K562 (cell line): ENCODE data around the gene COG7. TPM values are rescaled to one million over a fixed set of nuclear protein-coding genes. Genes with fewer than 3 reads are reported as not detected.

Experiments used
- polyA plus RNA-seq, 8 experiments: library from polyadenylated mRNA; depleted of rRNA in 4 of 8; stranded (reverse) in 5 of 8; unstranded in 3 of 8; fragments of >200 nt; fragmentation: Nextera tagmentation in 2 of 8; fragmentation: Illumina TruSeq in 1 of 8; extraction: Ambion mirVana in 2 of 8; extraction: Trizol in 1 of 8; gene quantifications; 2 replicates each; pipeline versions ENCODE4 v1.2.1 to v1.2.3, GENCODE V29; 2011 to 2014; ENCODE audit warnings: inconsistent platforms in 1 of 8, missing spikeins in 1 of 8
- small RNA-seq: library from RNA; depleted of rRNA; stranded (forward); fragments of <200 nt; gene quantifications from one replicate; pipeline ENCODE3, GENCODE V24; 2014
- total RNA-seq, 7 experiments: library from RNA; depleted of rRNA in 6 of 7; stranded (reverse); fragments of >200 nt in 6 of 7; fragmentation: Illumina TruSeq in 2 of 7; extraction: Trizol in 2 of 7; gene quantifications; 2 replicates each; pipeline versions ENCODE4 v1.2.1 to v1.2.3, GENCODE V29; 2011 to 2021; ENCODE audit warnings: low replicate concordance in 1 of 7

Gene COG7
- total and polyA plus RNA-seq, 9 of the 15 experiments (the other 6 are each of a cell fraction or from before 2014, with no cell fraction given): 3.8 to 17.6 (median 13.4) TPM

Small RNA genes lying within 50 kb of the gene (small RNA-seq; reads per million reads assigned to genes)
- not detected for gene RF00072

Other genes with a start within 250 kb of the COG7 start
Only the 7 nearest of the 8 such genes appear.
- not detected in 2 replicates for gene SCNN1B, start 150.9 kb downstream of the COG7 start, total RNA-seq (2014; rRNA removed)
- gene SCNN1B, start 150.9 kb downstream of the COG7 start, total RNA-seq (2014; rRNA removed; fragmentation: Illumina TruSeq; extraction: Trizol): not detected in 2 replicates
- not detected in 2 replicates for gene SCNN1B, start 150.9 kb downstream of the COG7 start, total RNA-seq (2015; rRNA removed; fragmentation: Illumina TruSeq; extraction: Trizol)
- gene SCNN1B, start 150.9 kb downstream of the COG7 start, total RNA-seq (2021): not detected in 2 replicates
- not detected in 2 replicates for gene SCNN1B, start 150.9 kb downstream of the COG7 start, polyA plus RNA-seq (2011; rRNA removed)
- gene SCNN1B, start 150.9 kb downstream of the COG7 start, polyA plus RNA-seq (2014; fragmentation: Illumina TruSeq; extraction: Trizol): not detected in 2 replicates
- not detected for gene SCNN1B, start 150.9 kb downstream of the COG7 start, polyA plus RNA-seq (2014; fragmentation: Nextera tagmentation; extraction: Ambion mirVana)
- not detected in 2 replicates for gene SCNN1B, start 150.9 kb downstream of the COG7 start, polyA plus RNA-seq (2014; rRNA removed)
- 53.3 and 66.3 TPM in 2 replicates for gene GGA2, start 57.3 kb upstream of the COG7 start, total RNA-seq (2014; rRNA removed)
- 64.5 and 78.7 TPM in 2 replicates for gene GGA2, start 57.3 kb upstream of the COG7 start, total RNA-seq (2014; rRNA removed; fragmentation: Illumina TruSeq; extraction: Trizol)
- 53.6 and 63.0 TPM in 2 replicates for gene GGA2, start 57.3 kb upstream of the COG7 start, total RNA-seq (2015; rRNA removed; fragmentation: Illumina TruSeq; extraction: Trizol)
- 88.9 and 93.1 TPM in 2 replicates for gene GGA2, start 57.3 kb upstream of the COG7 start, total RNA-seq (2021)
- gene GGA2, start 57.3 kb upstream of the COG7 start, polyA plus RNA-seq (2011; rRNA removed): 97.5 and 110 TPM in 2 replicates
- 99.9 and 133 TPM in 2 replicates for gene GGA2, start 57.3 kb upstream of the COG7 start, polyA plus RNA-seq (2014; fragmentation: Illumina TruSeq; extraction: Trizol)
- gene GGA2, start 57.3 kb upstream of the COG7 start, polyA plus RNA-seq (2014; fragmentation: Nextera tagmentation; extraction: Ambion mirVana): 10 to 100 TPM; 11.9 to 15.7 TPM
- 74.6 and 78.4 TPM in 2 replicates for gene GGA2, start 57.3 kb upstream of the COG7 start, polyA plus RNA-seq (2014; rRNA removed)
- 31.3 and 40.7 TPM in 2 replicates for gene EARS2, start 104.2 kb upstream of the COG7 start, total RNA-seq (2014; rRNA removed)
- gene EARS2, start 104.2 kb upstream of the COG7 start, total RNA-seq (2014; rRNA removed; fragmentation: Illumina TruSeq; extraction: Trizol): 38.2 and 42.1 TPM in 2 replicates
- 39.9 and 41.7 TPM in 2 replicates for gene EARS2, start 104.2 kb upstream of the COG7 start, total RNA-seq (2015; rRNA removed; fragmentation: Illumina TruSeq; extraction: Trizol)
- gene EARS2, start 104.2 kb upstream of the COG7 start, total RNA-seq (2021): 35.7 and 35.9 TPM in 2 replicates
- gene EARS2, start 104.2 kb upstream of the COG7 start, polyA plus RNA-seq (2011; rRNA removed): 57.4 and 63.3 TPM in 2 replicates
- gene EARS2, start 104.2 kb upstream of the COG7 start, polyA plus RNA-seq (2014; fragmentation: Illumina TruSeq; extraction: Trizol): 46.6 and 58.6 TPM in 2 replicates
- 10 to 100 TPM; 17.6 to 20.4 TPM for gene EARS2, start 104.2 kb upstream of the COG7 start, polyA plus RNA-seq (2014; fragmentation: Nextera tagmentation; extraction: Ambion mirVana)
- gene EARS2, start 104.2 kb upstream of the COG7 start, polyA plus RNA-seq (2014; rRNA removed): 36.3 and 43.2 TPM in 2 replicates
- 66.2 and 91.7 TPM in 2 replicates for gene UBFD1, start 104.5 kb upstream of the COG7 start, total RNA-seq (2014; rRNA removed)
- 31.0 and 34.6 TPM in 2 replicates for gene UBFD1, start 104.5 kb upstream of the COG7 start, total RNA-seq (2014; rRNA removed; fragmentation: Illumina TruSeq; extraction: Trizol)
- gene UBFD1, start 104.5 kb upstream of the COG7 start, total RNA-seq (2015; rRNA removed; fragmentation: Illumina TruSeq; extraction: Trizol): 25.5 and 26.3 TPM in 2 replicates
- 65.6 and 68.1 TPM in 2 replicates for gene UBFD1, start 104.5 kb upstream of the COG7 start, total RNA-seq (2021)
- gene UBFD1, start 104.5 kb upstream of the COG7 start, polyA plus RNA-seq (2011; rRNA removed): 51.3 and 53.2 TPM in 2 replicates
- gene UBFD1, start 104.5 kb upstream of the COG7 start, polyA plus RNA-seq (2014; fragmentation: Illumina TruSeq; extraction: Trizol): 29.0 and 34.0 TPM in 2 replicates
- gene UBFD1, start 104.5 kb upstream of the COG7 start, polyA plus RNA-seq (2014; fragmentation: Nextera tagmentation; extraction: Ambion mirVana): 10 to 100 TPM; 10.7 to 11.0 TPM
- 47.9 and 58.8 TPM in 2 replicates for gene UBFD1, start 104.5 kb upstream of the COG7 start, polyA plus RNA-seq (2014; rRNA removed)
- 355 and 382 TPM in 2 replicates for gene NDUFAB1, start 143.1 kb upstream of the COG7 start, total RNA-seq (2014; rRNA removed)
- 234 and 245 TPM in 2 replicates for gene NDUFAB1, start 143.1 kb upstream of the COG7 start, total RNA-seq (2014; rRNA removed; fragmentation: Illumina TruSeq; extraction: Trizol)
- gene NDUFAB1, start 143.1 kb upstream of the COG7 start, total RNA-seq (2015; rRNA removed; fragmentation: Illumina TruSeq; extraction: Trizol): 215 and 235 TPM in 2 replicates
- 238 and 260 TPM in 2 replicates for gene NDUFAB1, start 143.1 kb upstream of the COG7 start, total RNA-seq (2021)
- gene NDUFAB1, start 143.1 kb upstream of the COG7 start, polyA plus RNA-seq (2011; rRNA removed): 246 and 317 TPM in 2 replicates
- gene NDUFAB1, start 143.1 kb upstream of the COG7 start, polyA plus RNA-seq (2014; fragmentation: Illumina TruSeq; extraction: Trizol): 143 and 182 TPM in 2 replicates
- 100 to 1,000 TPM; 123 to 240 TPM for gene NDUFAB1, start 143.1 kb upstream of the COG7 start, polyA plus RNA-seq (2014; fragmentation: Nextera tagmentation; extraction: Ambion mirVana)
- gene NDUFAB1, start 143.1 kb upstream of the COG7 start, polyA plus RNA-seq (2014; rRNA removed): 481 and 558 TPM in 2 replicates
- 11.5 and 14.0 TPM in 2 replicates for gene PALB2, start 188.1 kb upstream of the COG7 start, total RNA-seq (2014; rRNA removed)
- gene PALB2, start 188.1 kb upstream of the COG7 start, total RNA-seq (2014; rRNA removed; fragmentation: Illumina TruSeq; extraction: Trizol): 22.5 and 26.7 TPM in 2 replicates
- 22.2 and 25.8 TPM in 2 replicates for gene PALB2, start 188.1 kb upstream of the COG7 start, total RNA-seq (2015; rRNA removed; fragmentation: Illumina TruSeq; extraction: Trizol)
- gene PALB2, start 188.1 kb upstream of the COG7 start, total RNA-seq (2021): 16.5 and 17.9 TPM in 2 replicates
- 12.5 and 14.9 TPM in 2 replicates for gene PALB2, start 188.1 kb upstream of the COG7 start, polyA plus RNA-seq (2011; rRNA removed)
- 15.0 and 19.1 TPM in 2 replicates for gene PALB2, start 188.1 kb upstream of the COG7 start, polyA plus RNA-seq (2014; fragmentation: Illumina TruSeq; extraction: Trizol)
- 10 to 100 TPM in 1 of 2 experiments, 1 to 10 TPM in 1; 7.0 to 10.3 TPM for gene PALB2, start 188.1 kb upstream of the COG7 start, polyA plus RNA-seq (2014; fragmentation: Nextera tagmentation; extraction: Ambion mirVana)
- gene PALB2, start 188.1 kb upstream of the COG7 start, polyA plus RNA-seq (2014; rRNA removed): 15.2 and 16.7 TPM in 2 replicates
- 35.2 and 35.8 TPM in 2 replicates for gene DCTN5, start 188.3 kb upstream of the COG7 start, total RNA-seq (2014; rRNA removed)
- gene DCTN5, start 188.3 kb upstream of the COG7 start, total RNA-seq (2014; rRNA removed; fragmentation: Illumina TruSeq; extraction: Trizol): 75.9 and 84.3 TPM in 2 replicates
- 60.7 and 65.6 TPM in 2 replicates for gene DCTN5, start 188.3 kb upstream of the COG7 start, total RNA-seq (2015; rRNA removed; fragmentation: Illumina TruSeq; extraction: Trizol)
- 78.2 and 81.1 TPM in 2 replicates for gene DCTN5, start 188.3 kb upstream of the COG7 start, total RNA-seq (2021)
- gene DCTN5, start 188.3 kb upstream of the COG7 start, polyA plus RNA-seq (2011; rRNA removed): 109 and 149 TPM in 2 replicates
- 88.7 and 97.0 TPM in 2 replicates for gene DCTN5, start 188.3 kb upstream of the COG7 start, polyA plus RNA-seq (2014; fragmentation: Illumina TruSeq; extraction: Trizol)
- gene DCTN5, start 188.3 kb upstream of the COG7 start, polyA plus RNA-seq (2014; fragmentation: Nextera tagmentation; extraction: Ambion mirVana): 100 to 1,000 TPM in 1 of 2 experiments, 10 to 100 TPM in 1; 45.2 to 123 TPM
- 58.9 and 68.4 TPM in 2 replicates for gene DCTN5, start 188.3 kb upstream of the COG7 start, polyA plus RNA-seq (2014; rRNA removed)